ENCODE results near the gene ZBTB9.

Gene ZBTB9

GRCh38 chr6:33421344-33421643 lies 33.1 kb upstream of the ZBTB9 start:
- no peak for TF ChIP-seq EZH2phosphoT487 (IDR thresholded peaks at IDR 0.05; ENCODE audit: borderline replicate concordance)
- Histone ChIP-seq H3K36me3 (ENCODE audit: insufficient read depth, low read length) (no peaks in the 10 kb centered on the region), H3F3A (ENCODE audit: low read depth) (0 out of 2 replicates have a peak, but pooled peaks cover 3% of the 10 kb centered on the region), H3K27me3 (ENCODE audit: insufficient read depth, low read length, poor library complexity, severe bottlenecking) (no peaks in the 10 kb centered on the region), H3K9me2 (replicated peaks; ENCODE audit: low read depth, low read length) (no peaks in the 10 kb centered on the region), H2AFZ (ENCODE audit: low read length) (no peak overlapping the region), H3K4me3 (ENCODE audit: low read length, poor library complexity, severe bottlenecking) (peak overlapping the region; percentile 78), H4K20me1 (ENCODE audit: insufficient read depth, low read length, poor library complexity, severe bottlenecking) (peaks cover 17% of the 10 kb centered on the region), H3K9me3 (ENCODE audit: insufficient read depth, low read depth, low read length) (no peaks in the 10 kb centered on the region), H3K79me2 (ENCODE audit: insufficient read depth, low read length) (peaks cover 36% of the 10 kb centered on the region), H3K4me1 (ENCODE audit: insufficient read depth, low read length, poor library complexity, severe bottlenecking) (peaks cover 49% of the 10 kb centered on the region), H3K9ac (ENCODE audit: low read depth, low read length, poor library complexity, severe bottlenecking) (peak overlapping the region; percentile 78), H3K4me2 (ENCODE audit: low read depth, low read length, poor library complexity, severe bottlenecking) (peak overlapping the region; percentile 59)

GRCh38 chr6:33423777-33424176 lies 30.6 kb upstream of the ZBTB9 start:
- H3K27me3 ChIP-seq (ENCODE audit: insufficient read depth, low read length, poor library complexity, severe bottlenecking): no peaks in the 10 kb centered on the region
- no peaks in the 10 kb centered on the region for H3K36me3 ChIP-seq (ENCODE audit: insufficient read depth, low read length)
- peaks cover 15% of the 10 kb centered on the region for H4K20me1 ChIP-seq (ENCODE audit: insufficient read depth, low read length, poor library complexity, severe bottlenecking)
- no peak overlapping the region for H3K9ac ChIP-seq (ENCODE audit: low read depth, low read length, poor library complexity, severe bottlenecking)
- H3K9me3 ChIP-seq (ENCODE audit: insufficient read depth, low read depth, low read length): no peaks in the 10 kb centered on the region
- no peaks in the 10 kb centered on the region for H3K9me2 ChIP-seq (replicated peaks; ENCODE audit: low read depth, low read length)
- H2AFZ ChIP-seq (ENCODE audit: low read length): no peak overlapping the region
- no peak overlapping the region for H3K4me3 ChIP-seq (ENCODE audit: low read length, poor library complexity, severe bottlenecking)
- H3K4me1 ChIP-seq (ENCODE audit: insufficient read depth, low read length, poor library complexity, severe bottlenecking): peaks cover 45% of the 10 kb centered on the region
- peak overlapping the region; percentile 88 for H3K4me2 ChIP-seq (ENCODE audit: low read depth, low read length, poor library complexity, severe bottlenecking)
- TF ChIP-seq EZH2phosphoT487 (IDR thresholded peaks at IDR 0.05; ENCODE audit: borderline replicate concordance) (no peak), CTCF (conservative IDR thresholded peaks at IDR 0.05; ENCODE audit: low read length) (no peak)
- H3F3A ChIP-seq (ENCODE audit: low read depth): 0 out of 2 replicates have a peak, but pooled peaks cover 4% of the 10 kb centered on the region
- peaks cover 35% of the 10 kb centered on the region for H3K79me2 ChIP-seq (ENCODE audit: insufficient read depth, low read length)

- Histone ChIP-seq H4K20me1 (ENCODE audit: insufficient read depth, low read length, poor library complexity, severe bottlenecking) (peaks cover 19% of the 10 kb centered on the region), H3K4me2 (ENCODE audit: low read depth, low read length, poor library complexity, severe bottlenecking) (peak overlapping the region; percentile 88), H3K79me2 (ENCODE audit: insufficient read depth, low read length) (peaks cover 26% of the 10 kb centered on the region; the same call in 1 of the 2 replicates), H3K4me3 (ENCODE audit: low read length, poor library complexity, severe bottlenecking) (peak overlapping the region; percentile 84), H3K4me1 (ENCODE audit: insufficient read depth, low read length, poor library complexity, severe bottlenecking) (peaks cover 42% of the 10 kb centered on the region), H3K9me2 (replicated peaks; ENCODE audit: low read depth, low read length) (no peaks in the 10 kb centered on the region), H3K9ac (ENCODE audit: low read depth, low read length, poor library complexity, severe bottlenecking) (peak overlapping the region; percentile 84), H2AFZ (ENCODE audit: low read length) (peak overlapping the region; percentile 83), H3F3A (ENCODE audit: low read depth) (0 out of 2 replicates have a peak, but pooled peaks cover 4% of the 10 kb centered on the region), H3K27me3 (ENCODE audit: insufficient read depth, low read length, poor library complexity, severe bottlenecking) (no peaks in the 10 kb centered on the region), H3K36me3 (ENCODE audit: insufficient read depth, low read length) (no peaks in the 10 kb centered on the region), H3K9me3 (ENCODE audit: insufficient read depth, low read depth, low read length) (no peaks in the 10 kb centered on the region)
- TF ChIP-seq EZH2phosphoT487 (IDR thresholded peaks at IDR 0.05; ENCODE audit: borderline replicate concordance): no peak
- no peak for TF ChIP-seq CTCF (conservative IDR thresholded peaks at IDR 0.05; ENCODE audit: low read length)
These were observed 29.3 kb upstream of the ZBTB9 start for GRCh38 chr6:33424855-33425667.
